ENCODE data around the gene TSC22D2. TPM values are rescaled to one million over a fixed set of nuclear protein-coding genes. Genes with fewer than 3 reads are reported as not detected.

The TSC22D2 gene
- total RNA-seq, 1 donor from 2014 or later, result 38.9 TPM

GRCh38 chr3:150488867-150489266, 80.8 kb downstream of the TSC22D2 start:
- Mint-ChIP-seq H3K9me3 (peaks cover 14% of the 10 kb centered on the region), H3K27me3 (no peaks in the 10 kb centered on the region), H3K4me1 (no peaks in the 10 kb centered on the region), H3K4me3 (no peak overlapping the region), H3K36me3 (ENCODE audit: low read depth) (peaks cover 8% of the 10 kb centered on the region), H3K27ac (no peak overlapping the region)
- intact Hi-C loops (cut with micrococcal nuclease), result no loop called here
- CTCF ChIA-PET, result interaction anchor here (2.0 kb wide), 1 partner anchor 202 kb away, joined by 8 read pairs; no protein-coding TSS in a partner anchor
- TF ChIP-seq CTCF (IDR thresholded peaks at IDR 0.05), result no peak
- POLR2A ChIA-PET, result no interaction called here
- DNase-seq, result no peak
- ATAC-seq (ENCODE audit: low read depth), result no peak

- H3K4me1 Mint-ChIP-seq, result no peaks in the 10 kb centered on the region
- POLR2A ChIA-PET, result no interaction called here
- CTCF ChIA-PET, result interaction anchor here (1.0 kb wide), 1 partner anchor 204 kb away, joined by 4 read pairs; no protein-coding TSS in a partner anchor
- H3K27me3 Mint-ChIP-seq, result no peaks in the 10 kb centered on the region
- peaks cover 4% of the 10 kb centered on the region for H3K36me3 Mint-ChIP-seq (ENCODE audit: low read depth)
- intact Hi-C loops (cut with micrococcal nuclease), result no loop called here
- no peak for ATAC-seq (ENCODE audit: low read depth)
- DNase-seq, result no peak
- no peak for TF ChIP-seq CTCF (IDR thresholded peaks at IDR 0.05)
- H3K4me3 Mint-ChIP-seq, result no peak overlapping the region
- H3K9me3 Mint-ChIP-seq, result peaks cover 8% of the 10 kb centered on the region
- no peak overlapping the region for H3K27ac Mint-ChIP-seq
Observed at GRCh38 chr3:150490277-150490986, 82.3 kb downstream of the TSC22D2 start.

- POLR2A ChIA-PET, result interaction anchor here (0.5 to 1.7 kb wide), 2 partner anchors 85 to 111 kb away, joined by 3 to 8 read pairs; no protein-coding TSS in a partner anchor
- H3K27me3 Mint-ChIP-seq, result no peaks in the 10 kb centered on the region
- no peaks in the 10 kb centered on the region for H3K4me1 Mint-ChIP-seq
- intact Hi-C loops (cut with micrococcal nuclease), result no loop called here
- no peak overlapping the region for H3K27ac Mint-ChIP-seq
- no peak for DNase-seq
- CTCF ChIA-PET, result interaction anchor here (1.2 to 6.5 kb wide), 9 partner anchors 86 to 527 kb away, joined by 3 to 102 read pairs (median 7); partner anchors contain the start of gene TSC22D2
- H3K9me3 Mint-ChIP-seq, result no peaks in the 10 kb centered on the region
- no peak overlapping the region for H3K4me3 Mint-ChIP-seq
- no peak for ATAC-seq (ENCODE audit: low read depth)
- H3K36me3 Mint-ChIP-seq (ENCODE audit: low read depth), result no peaks in the 10 kb centered on the region
- TF ChIP-seq CTCF (IDR thresholded peaks at IDR 0.05), result no peak
Observed at GRCh38 chr3:150494411-150494977, 86.4 kb downstream of the TSC22D2 start.

GRCh38 chr3:150495149-150495548, 87.1 kb downstream of the TSC22D2 start:
- H3K27me3 Mint-ChIP-seq, result no peaks in the 10 kb centered on the region
- no peak for ATAC-seq (ENCODE audit: low read depth)
- intact Hi-C loops (cut with micrococcal nuclease), result loop anchor here (1.0 kb wide), 6 partner anchors 85 to 559 kb away; no protein-coding TSS in a partner anchor
- no peaks in the 10 kb centered on the region for H3K4me1 Mint-ChIP-seq
- ChIA-PET POLR2A (interaction anchor here (0.5 to 1.7 kb wide), 4 partner anchors 85 to 111 kb away, joined by 3 to 8 read pairs (median 6); partner anchors contain the start of gene TSC22D2), CTCF (interaction anchor here (0.6 to 6.5 kb wide), 21 partner anchors 19 to 558 kb away, joined by 3 to 102 read pairs (median 6); partner anchors contain the start of gene TSC22D2)
- no peak overlapping the region for H3K4me3 Mint-ChIP-seq
- peaks cover 3% of the 10 kb centered on the region for H3K9me3 Mint-ChIP-seq
- TF ChIP-seq CTCF (IDR thresholded peaks at IDR 0.05), result no peak
- no peak overlapping the region for H3K27ac Mint-ChIP-seq
- H3K36me3 Mint-ChIP-seq (ENCODE audit: low read depth), result no peaks in the 10 kb centered on the region
- DNase-seq, result no peak

All from activated B cell treated with CpG ODN at 0.5 μM for 24 hours (primary cell).